A549 (cell line): ENCODE measurements around the gene ARFGEF3. TPM values are rescaled to one million over a fixed set of nuclear protein-coding genes. Genes with fewer than 3 reads are reported as not detected.

ENCODE experiments used
- ATAC-seq, 2 experiments: fragments of 200-7000 bp in 1 of 2; fragments of >200 bp in 1 of 2; cut with Nextera tagmentation in 1 of 2; cut with Tn5 transposase in 1 of 2; 3 replicates each; pipeline versions ENCODE4 v1.8.0 to v1.9.1; 2018 to 2020; ENCODE audit warnings: mild to moderate bottlenecking in 1 of 2, moderate library complexity in 1 of 2
- CTCF ChIA-PET: fragments of 300-600 bp; sonication (Branson Sonifier 250); formaldehyde crosslinking; extraction: SDS; loops from one replicate; lab custom pipeline; 2021; ENCODE audit warnings: antibody characterized with exemption, inconsistent platforms; lab: Yijun Ruan, JAX
- POLR2A ChIA-PET: fragments of 350-600 bp; formaldehyde crosslinking; extraction: SDS; loops from one replicate; lab custom pipeline; 2021; ENCODE audit warnings: antibody characterized with exemption, inconsistent platforms; lab: Yijun Ruan, JAX
- DNase-seq, 2 experiments: peaks; one replicate each; pipeline versions ENCODE4 v3.0.0 to v3.0.0-alpha.2; 2011 to 2016; ENCODE audit warnings: low read depth in 1 of 2, low spot score in 1 of 2
- FAIRE-seq: peaks from 2 replicates; lab custom pipeline; 2011; peaks lifted over from hg19 to GRCh38; lab: Jason Lieb, UNC
- H3K27ac ChIP-seq, 2 experiments: fragments of >200 bp; sonication (Bioruptor Twin); formaldehyde crosslinking; 3 replicates each; pipeline ENCODE4 v1.5.1; 2016 to 2017
- H3K4me1 ChIP-seq: fragments of >200 bp; sonication (Bioruptor Twin); formaldehyde crosslinking; 3 replicates; pipeline ENCODE4 v1.6.1; 2016
- H3K4me2 ChIP-seq: fragments of >200 bp; sonication (Bioruptor Twin); formaldehyde crosslinking; 3 replicates; pipeline ENCODE4 v1.6.1; 2016
- H3K4me3 ChIP-seq: fragments of >200 bp; sonication (Bioruptor Twin); formaldehyde crosslinking; 3 replicates; pipeline ENCODE4 v1.5.1; 2016
- H3K9me3 ChIP-seq: fragments of >200 bp; sonication (Bioruptor Twin); formaldehyde crosslinking; 3 replicates; pipeline ENCODE4 v1.6.1; 2016
- BCL3 ChIP-seq: fragments of >200 bp; sonication (Bioruptor Twin); formaldehyde crosslinking; IDR thresholded peaks from 3 replicates; pipeline ENCODE4 v1.6.1; 2016
- BHLHE40 ChIP-seq: IDR thresholded peaks from 2 replicates; pipeline ENCODE4 v1.6.1; 2012; ENCODE audit warnings: low read depth, low read length, inconsistent platforms
- CBX8 ChIP-seq: fragments of 200-600 bp; sonication (generic); IDR thresholded peaks from 2 replicates; pipeline ENCODE4 v1.6.1; 2016
- CEBPB ChIP-seq, 2 experiments: fragments of >200 bp in 1 of 2; sonication (Bioruptor Twin) in 1 of 2; formaldehyde crosslinking in 1 of 2; IDR thresholded peaks; 2 replicates each; pipeline ENCODE4 v1.6.1; 2012 to 2016
- EHMT2 ChIP-seq: fragments of 200-600 bp; sonication (generic); IDR thresholded peaks from 2 replicates; pipeline ENCODE4 v1.6.1; 2016; ENCODE audit warnings: antibody characterized with exemption, low read depth, mild to moderate bottlenecking, moderate library complexity
- ELK1 ChIP-seq: fragments of 150-350 bp; IDR thresholded peaks from 2 replicates; pipeline ENCODE4 v1.6.1; 2014; ENCODE audit warnings: low read depth, mild to moderate bottlenecking, low read length
- EP300 ChIP-seq, 2 experiments: fragments of >200 bp; sonication (Bioruptor Twin); formaldehyde crosslinking; IDR thresholded peaks; 2 replicates in 1 of 2; 3 replicates in 1 of 2; pipeline ENCODE4 v1.6.1; 2016 to 2017
- FOXS1 ChIP-seq: fragments of 250-450 bp; sonication (Bioruptor Pico); IDR thresholded peaks from 2 replicates; pipeline ENCODE4 v1.5.0; 2020; ENCODE audit warnings: mild to moderate bottlenecking, moderate library complexity
- HEYL ChIP-seq: fragments of 250-450 bp; sonication (Bioruptor Pico); IDR thresholded peaks from 2 replicates; pipeline ENCODE4 v1.8.0; 2021; ENCODE audit warnings: mild to moderate bottlenecking, moderate library complexity
- HMGXB4 ChIP-seq: fragments of 250-450 bp; sonication (Bioruptor Pico); IDR thresholded peaks from 2 replicates; pipeline ENCODE4 v1.5.0; 2021; ENCODE audit warnings: mild to moderate bottlenecking, moderate library complexity, borderline replicate concordance
- JUN ChIP-seq, 2 experiments: fragments of >200 bp; sonication (Bioruptor Twin); formaldehyde crosslinking; IDR thresholded peaks; 2 replicates in 1 of 2; 3 replicates in 1 of 2; pipeline ENCODE4 v1.6.1; 2016 to 2017
- JUNB ChIP-seq: fragments of >200 bp; sonication (Bioruptor Twin); formaldehyde crosslinking; IDR thresholded peaks from 2 replicates; pipeline ENCODE4 v1.6.1; 2016
- KDM5A ChIP-seq: fragments of 200-600 bp; sonication (generic); IDR thresholded peaks from 2 replicates; pipeline ENCODE4 v1.6.1; 2016; ENCODE audit warnings: antibody characterized with exemption, mild to moderate bottlenecking
- MAFK ChIP-seq: fragments of 450-650 bp; IDR thresholded peaks from 2 replicates; pipeline ENCODE4 v1.6.1; 2014; ENCODE audit not compliant: partially characterized antibody
- MAX ChIP-seq: IDR thresholded peaks from 2 replicates; pipeline ENCODE4 v1.6.1; 2012
- NFE2L2 ChIP-seq: fragments of 150-350 bp; conservative IDR thresholded peaks from 2 replicates; pipeline ENCODE4 v1.6.1; 2014; ENCODE audit warnings: low read length
- POLR2AphosphoS2 ChIP-seq: conservative IDR thresholded peaks from 2 replicates; pipeline ENCODE4 v1.6.1; 2012; ENCODE audit warnings: low read length, improper control_type of control experiment, inconsistent platforms
- RARB ChIP-seq: fragments of 250-450 bp; sonication (Bioruptor Pico); IDR thresholded peaks from 2 replicates; pipeline ENCODE4 v1.8.0; 2021; ENCODE audit warnings: mild to moderate bottlenecking, moderate library complexity
- REST ChIP-seq: fragments of 200-600 bp; sonication (generic); IDR thresholded peaks from 2 replicates; pipeline ENCODE4 v1.6.1; 2016; ENCODE audit warnings: antibody characterized with exemption, mild to moderate bottlenecking, moderate library complexity
- SMC3 ChIP-seq: fragments of >200 bp; sonication (Bioruptor Twin); formaldehyde crosslinking; IDR thresholded peaks from 3 replicates; pipeline ENCODE4 v1.6.1; 2018; ENCODE audit warnings: inconsistent platforms
- TFCP2L1 ChIP-seq: fragments of 250-450 bp; sonication (Bioruptor Pico); IDR thresholded peaks from 2 replicates; pipeline ENCODE4 v1.5.0; 2021; ENCODE audit warnings: mild to moderate bottlenecking
- USF2 ChIP-seq: fragments of 450-650 bp; IDR thresholded peaks from 2 replicates; pipeline ENCODE4 v1.6.1; 2014; ENCODE audit warnings: antibody characterized with exemption
- ZFP36 ChIP-seq: fragments of 450-650 bp; IDR thresholded peaks from 2 replicates; pipeline ENCODE4 v1.6.1; 2014; ENCODE audit warnings: borderline replicate concordance; ENCODE audit not compliant: partially characterized antibody
- ZNF302 ChIP-seq: fragments of 250-450 bp; sonication (Bioruptor Pico); IDR thresholded peaks from 2 replicates; pipeline ENCODE4 v1.9.0; 2021; ENCODE audit warnings: inconsistent platforms, mild to moderate bottlenecking, moderate library complexity
- ZSCAN20 ChIP-seq: fragments of 250-450 bp; sonication (Bioruptor Pico); IDR thresholded peaks from 2 replicates; pipeline ENCODE4 v1.8.0; 2022; ENCODE audit warnings: mild to moderate bottlenecking, moderate library complexity
- WGBS: methylation state at CpG from one replicate; pipeline ENCODE4 v1.1.6; 2017; ENCODE audit errors: missing lambda C conversion rate; 5-methylcytosine and 5-hydroxymethylcytosine counted together
- polyA plus RNA-seq, 4 experiments: library from polyadenylated mRNA; depleted of rRNA in 3 of 4; stranded (reverse); fragments of >200 nt; fragmentation: RNase III in 1 of 4; extraction: RNeasy Plus Mini Kit Qiagen cat#74134 plus additional on column Dnase treatment in 1 of 4; gene quantifications; 2 replicates in 3 of 4; 3 replicates in 1 of 4; pipeline ENCODE4 v1.2.3, GENCODE V29; 2011 to 2017

The ARFGEF3 gene
- polyA plus RNA-seq, 2 of the 4 experiments (the other 2 are of a cell fraction), result 0.15 to 0.83 TPM

GRCh38 chr6:138196122-138196738, 34.5 kb downstream of the ARFGEF3 start (continued):
- no peak for TF ChIP-seq FOXS1 (CRISPR knock-in tag)
- no peak for TF ChIP-seq HMGXB4 (CRISPR knock-in tag)
- no peak for TF ChIP-seq HEYL (CRISPR knock-in tag)

- Histone ChIP-seq H3K4me3 (no peak overlapping the region), H3K27ac (no peak overlapping the region), H3K9me3 (no peaks in the 10 kb centered on the region), H3K4me2 (no peak overlapping the region), H3K4me1 (no peaks in the 10 kb centered on the region)
- POLR2A ChIA-PET, result no interaction called here
- FAIRE-seq (no peak), ATAC-seq (no peak), DNase-seq (no peak)
- CTCF ChIA-PET, result no interaction called here
- TF ChIP-seq KDM5A (no peak), ELK1 (no peak), USF2 (no peak), ZFP36 (no peak), MAX (no peak), CBX8 (no peak)
- whole genome bisulfite sequencing, result 67% methylated on average over 7 of the region's 7 CpGs
These were observed 35.8 kb downstream of the ARFGEF3 start for GRCh38 chr6:138197570-138197969.

GRCh38 chr6:138198430-138199091, 36.8 kb downstream of the ARFGEF3 start:
- Histone ChIP-seq H3K27ac (no peak overlapping the region), H3K9me3 (no peaks in the 10 kb centered on the region), H3K4me3 (no peak overlapping the region), H3K4me2 (no peak overlapping the region), H3K4me1 (no peaks in the 10 kb centered on the region)
- POLR2A ChIA-PET, result no interaction called here
- TF ChIP-seq FOXS1 (CRISPR knock-in tag) (no peak), TFCP2L1 (CRISPR knock-in tag) (no peak), ZSCAN20 (CRISPR knock-in tag) (no peak), REST (no peak), ZNF302 (CRISPR knock-in tag) (no peak), RARB (CRISPR knock-in tag) (no peak), NFE2L2 (no peak), MAFK (no peak), JUN (IDR thresholded peaks at IDR 0.05) (no peak), EHMT2 (no peak), BCL3 (no peak), JUNB (no peak), BHLHE40 (no peak), SMC3 (no peak), EP300 (IDR thresholded peaks at IDR 0.05) (no peak), MAX (no peak), CEBPB (IDR thresholded peaks at IDR 0.05) (no peak), POLR2AphosphoS2 (no peak)
- FAIRE-seq, result no peak
- no peak for DNase-seq
- 65% methylated on average over 6 of the region's 6 CpGs for WGBS
- CTCF ChIA-PET, result no interaction called here
- ATAC-seq, result no peak
